GM23338 (cell line): ENCODE data around the gene TIE1. TPM values are rescaled to one million over a fixed set of nuclear protein-coding genes. Genes with fewer than 3 reads are reported as not detected.
A peak's percentile ranks its signal among the peaks of the same experiment; 100 is the strongest.

Experiments
- ATAC-seq: fragments of 200-7000 bp; cut with Tn5 transposase; 3 replicates; pipeline ENCODE4 v1.9.1; 2020
- DNase-seq: peaks from one replicate; pipeline ENCODE4 v3.0.0-alpha.2; 2015; ENCODE audit warnings: low spot score
- H2AFZ ChIP-seq: fragments of 200-600 bp; sonication (generic); 2 replicates; pipeline ENCODE4 v1.8.0; 2016; ENCODE audit warnings: antibody characterized with exemption, mild to moderate bottlenecking, moderate library complexity
- H3F3A ChIP-seq: fragments of 200-600 bp; sonication (generic); replicated peaks from 2 replicates; pipeline ENCODE4 v1.8.0; 2017; ENCODE audit warnings: antibody characterized with exemption, mixed run types, low read depth
- H3K27ac ChIP-seq: fragments of 200-600 bp; sonication (generic); 2 replicates; pipeline ENCODE4 v1.6.1; 2016; ENCODE audit warnings: low read depth
- H3K27me3 ChIP-seq: fragments of 200-600 bp; sonication (generic); 2 replicates; pipeline ENCODE4 v1.8.0; 2016; ENCODE audit warnings: mild to moderate bottlenecking, mixed run types, moderate library complexity; ENCODE audit not compliant: insufficient read depth
- H3K36me3 ChIP-seq: fragments of 200-600 bp; sonication (generic); 2 replicates; pipeline ENCODE4 v1.8.0; 2016; ENCODE audit warnings: mild to moderate bottlenecking; ENCODE audit not compliant: insufficient read depth
- H3K4me1 ChIP-seq: fragments of 200-600 bp; sonication (generic); 2 replicates; pipeline ENCODE4 v1.8.0; 2016; ENCODE audit warnings: mild to moderate bottlenecking, moderate library complexity; ENCODE audit not compliant: insufficient read depth
- H3K4me2 ChIP-seq: fragments of 200-600 bp; sonication (generic); 2 replicates; pipeline ENCODE4 v1.7.1; 2017; ENCODE audit warnings: mixed run types
- H3K4me3 ChIP-seq: fragments of 200-600 bp; sonication (generic); 2 replicates; pipeline ENCODE4 v1.6.1; 2016; ENCODE audit warnings: mixed run types
- H3K79me2 ChIP-seq: fragments of 200-600 bp; sonication (generic); replicated peaks from 2 replicates; pipeline ENCODE4 v1.8.0; 2017; ENCODE audit warnings: mild to moderate bottlenecking; ENCODE audit not compliant: insufficient read depth
- H3K9me2 ChIP-seq: fragments of 200-600 bp; sonication (generic); 2 replicates; pipeline ENCODE4 v1.8.0; 2017; ENCODE audit not compliant: insufficient read depth
- H4K20me1 ChIP-seq: fragments of 200-600 bp; sonication (generic); replicated peaks from 2 replicates; pipeline ENCODE4 v1.8.0; 2017; ENCODE audit warnings: mild to moderate bottlenecking; ENCODE audit not compliant: insufficient read depth
- H3K27ac Mint-ChIP-seq: 2 replicates; pipeline ENCODE4 v1.8.0; 2020; ENCODE audit warnings: inconsistent platforms, mild to moderate bottlenecking, moderate library complexity, mixed read lengths
- H3K27me3 Mint-ChIP-seq: 3 replicates; pipeline ENCODE4 v1.8.0; 2022; ENCODE audit warnings: low read depth, mild to moderate bottlenecking, moderate library complexity, mixed read lengths, inconsistent platforms; ENCODE audit not compliant: insufficient read depth, poor library complexity
- H3K36me3 Mint-ChIP-seq: 3 replicates; pipeline ENCODE4 v1.8.0; 2021; ENCODE audit warnings: low read depth, mild to moderate bottlenecking, inconsistent platforms, moderate library complexity, mixed read lengths
- H3K4me1 Mint-ChIP-seq: 3 replicates; pipeline ENCODE4 v1.8.0; 2020; ENCODE audit warnings: mild to moderate bottlenecking, inconsistent platforms, mixed read lengths
- H3K4me3 Mint-ChIP-seq: 3 replicates; pipeline ENCODE4 v1.8.0; 2021; ENCODE audit warnings: moderate library complexity, mild to moderate bottlenecking, inconsistent platforms, mixed read lengths
- H3K9me3 Mint-ChIP-seq: 3 replicates; pipeline ENCODE4 v1.8.0; 2020; ENCODE audit warnings: moderate library complexity, mild to moderate bottlenecking, inconsistent platforms, mixed read lengths
- CREB1 ChIP-seq: fragments of 250-450 bp; sonication (Bioruptor Pico); IDR thresholded peaks from 2 replicates; pipeline ENCODE4 v1.5.0; 2020; ENCODE audit warnings: low read depth, mild to moderate bottlenecking, moderate library complexity
- CTCF ChIP-seq, 2 experiments: fragments of 200-600 bp in 1 of 2; sonication (generic) in 1 of 2; conservative IDR thresholded peaks; 2 replicates each; pipeline versions ENCODE4 v1.5.1 to v1.6.1; 2016 to 2017; ENCODE audit warnings: antibody characterized with exemption in 2 of 2, low read depth in 2 of 2, mild to moderate bottlenecking in 2 of 2, moderate library complexity in 1 of 2
- ETS1 ChIP-seq: IDR thresholded peaks from 2 replicates; pipeline ENCODE4 v1.6.1; 2016; ENCODE audit warnings: antibody characterized with exemption
- EZH2 ChIP-seq: fragments of 200-600 bp; sonication (generic); IDR thresholded peaks from one replicate; pipeline ENCODE4 v1.8.0; 2017; ENCODE audit warnings: antibody characterized with exemption, mild to moderate bottlenecking, low read depth; ENCODE audit not compliant: unreplicated experiment
- EZH2phosphoT487 ChIP-seq: fragments of 200-600 bp; sonication (generic); IDR thresholded peaks from one replicate; pipeline ENCODE4 v1.8.1; 2018; ENCODE audit warnings: antibody characterized with exemption; ENCODE audit not compliant: unreplicated experiment
- JUNB ChIP-seq: IDR thresholded peaks from one replicate; pipeline ENCODE4 v1.6.1; 2016; ENCODE audit warnings: antibody characterized with exemption; ENCODE audit not compliant: unreplicated experiment
- NANOG ChIP-seq: IDR thresholded peaks from 2 replicates; pipeline ENCODE4 v1.6.1; 2016; ENCODE audit warnings: antibody characterized with exemption, borderline replicate concordance
- POLR2AphosphoS5 ChIP-seq: IDR thresholded peaks from 2 replicates; pipeline ENCODE4 v1.6.1; 2016; ENCODE audit warnings: antibody characterized with exemption, low read depth
- REST ChIP-seq: IDR thresholded peaks from one replicate; pipeline ENCODE4 v1.6.1; 2018; ENCODE audit warnings: antibody characterized with exemption; ENCODE audit not compliant: unreplicated experiment
- STAT1 ChIP-seq: IDR thresholded peaks from one replicate; pipeline ENCODE4 v1.6.1; 2016; ENCODE audit warnings: antibody characterized with exemption; ENCODE audit not compliant: unreplicated experiment
- ZNF114 ChIP-seq: fragments of 250-450 bp; sonication (Bioruptor Pico); IDR thresholded peaks from 2 replicates; pipeline ENCODE4 v1.5.0; 2020; ENCODE audit warnings: mild to moderate bottlenecking, moderate library complexity
- ZNF331 ChIP-seq: fragments of 250-450 bp; sonication (Bioruptor Pico); IDR thresholded peaks from 2 replicates; pipeline ENCODE4 v1.5.0; 2020; ENCODE audit warnings: low read depth, mild to moderate bottlenecking, moderate library complexity
- ZNF462 ChIP-seq: fragments of 250-450 bp; sonication (Bioruptor Pico); IDR thresholded peaks from 2 replicates; pipeline ENCODE4 v1.5.0; 2020; ENCODE audit warnings: mild to moderate bottlenecking, moderate library complexity
- polyA plus RNA-seq: library from polyadenylated mRNA; unstranded; fragments of >200 nt; fragmentation: Nextera tagmentation; extraction: Ambion mirVana; gene quantifications from 2 replicates; pipeline ENCODE4 v1.2.1, GENCODE V29; 2016
- total RNA-seq: library from RNA; depleted of rRNA; stranded (reverse); fragments of >200 nt; shearing (Covaris generic); gene quantifications from 2 replicates; pipeline ENCODE4 v1.2.3, GENCODE V29; 2014

The TIE1 gene
- total and polyA plus RNA-seq, 2 experiments from 2014 or later: 0.37 to 2.3 TPM

GRCh38 chr1:43348343-43348808 lies 47.6 kb downstream of the TIE1 start:
- Mint-ChIP-seq H3K27me3 (no peaks in the 10 kb centered on the region), H3K36me3 (no peaks in the 10 kb centered on the region), H3K9me3 (no peaks in the 10 kb centered on the region), H3K27ac (peak overlapping the region; percentile 3; the same call in 1 of the 2 replicates), H3K4me1 (peaks cover 35% of the 10 kb centered on the region), H3K4me3 (peak overlapping the region; percentile 71)
- DNase-seq: no peak
- peak overlapping the region; percentile 80 for H2AFZ ChIP-seq
- H3K27ac ChIP-seq: peak overlapping the region; percentile 94
- H3F3A ChIP-seq: peaks cover 13% of the 10 kb centered on the region; the same call in 1 of the 2 replicates
- H3K4me1 ChIP-seq: peaks cover 20% of the 10 kb centered on the region
- H3K36me3 ChIP-seq: no peaks in the 10 kb centered on the region
- peak overlapping the region; percentile 84 for H3K4me3 ChIP-seq
- no peaks in the 10 kb centered on the region for H3K9me2 ChIP-seq
- TF ChIP-seq ETS1: no peak
- no peak for TF ChIP-seq CREB1 (CRISPR knock-in tag)
- TF ChIP-seq CTCF (conservative IDR thresholded peaks at IDR 0.05; ENCODE audit: low read depth in 2 of 2): no peak
- no peak for TF ChIP-seq NANOG
- no peak for TF ChIP-seq ZNF331 (CRISPR knock-in tag)
- no peak for TF ChIP-seq ZNF114 (CRISPR knock-in tag)
- no peak for TF ChIP-seq EZH2phosphoT487
- no peak for TF ChIP-seq REST
- no peak for TF ChIP-seq JUNB
- TF ChIP-seq POLR2AphosphoS5: no peak
- TF ChIP-seq STAT1: no peak
- no peak for TF ChIP-seq EZH2
- no peak for TF ChIP-seq ZNF462
- H3K4me2 ChIP-seq: peak overlapping the region; percentile 81
- peaks cover 18% of the 10 kb centered on the region for H3K27me3 ChIP-seq
- peak; percentile 44 for ATAC-seq
- H4K20me1 ChIP-seq: no peaks in the 10 kb centered on the region
- H3K79me2 ChIP-seq: no peaks in the 10 kb centered on the region
